HCT116 (cell line): ENCODE results near the gene WHRN. TPM values are rescaled to one million over a fixed set of nuclear protein-coding genes. Genes with fewer than 3 reads are reported as not detected.

Source experiments
- ATAC-seq: fragments of 200-7000 bp; cut with Tn5 transposase; 2 replicates; pipeline ENCODE4 v1.9.1; 2020; ENCODE audit warnings: mild to moderate bottlenecking, moderate library complexity
- BruUV-seq: library from RNA; stranded (reverse); fragments of 400-500 nt; replicated peaks from 2 replicates; lab custom pipeline; 2021; lab: Mats Ljungman, UMichigan
- CTCF ChIA-PET: fragments of 300-600 bp; sonication (Branson Sonifier 250); formaldehyde crosslinking; loops from one replicate; lab custom pipeline; 2021; ENCODE audit warnings: antibody characterized with exemption; lab: Charles Lee
- POLR2A ChIA-PET: fragments of 300-600, 350-600 bp; sonication (Branson Sonifier 250); formaldehyde crosslinking; loops from one replicate; lab custom pipeline; 2021; ENCODE audit warnings: antibody characterized with exemption; lab: Charles Lee
- RAD21 ChIA-PET, 2 experiments: fragments of 300-600 bp; sonication (Branson Sonifier 250); formaldehyde crosslinking; loops; one replicate each; lab custom pipeline; 2023; ENCODE audit warnings: low total read pairs in 2 of 2; ENCODE audit not compliant: uncharacterized antibody in 2 of 2, unreplicated experiment in 2 of 2, low non-redundant PET in 1 of 2; lab: Charles Lee
- DNase-seq: peaks from one replicate; pipeline ENCODE4 v3.0.0-alpha.2; 2010; ENCODE audit warnings: low read depth, low spot score
- H2AFZ ChIP-seq: fragments of 200-600 bp; shearing (Covaris generic), sonication (generic); 2 replicates; pipeline ENCODE4 v1.6.1; 2017; ENCODE audit warnings: low read depth, mixed run types, mixed read lengths, antibody characterized with exemption, low read length; ENCODE audit not compliant: poor library complexity, severe bottlenecking
- H3K27ac ChIP-seq: 2 replicates; pipeline ENCODE4 v1.5.1; 2012; ENCODE audit warnings: low read depth, low read length
- H3K27me3 ChIP-seq: fragments of 200-600 bp; sonication (generic); 2 replicates; pipeline ENCODE4 v1.6.1; 2016; ENCODE audit warnings: mixed run types, low read length, mixed read lengths; ENCODE audit not compliant: insufficient read depth
- H3K36me3 ChIP-seq, 2 experiments: fragments of 200-500 bp in 1 of 2; fragments of 200-600 bp in 1 of 2; sonication (Bioruptor generic) in 1 of 2; sonication (generic) in 1 of 2; 2 replicates each; pipeline versions ENCODE4 v1.5.1 to v1.6.1; 2014 to 2016; ENCODE audit warnings: low read length in 2 of 2, inconsistent platforms in 1 of 2, mixed read lengths in 1 of 2, mixed run types in 1 of 2; ENCODE audit not compliant: insufficient read depth in 2 of 2, control insufficient read depth in 1 of 2
- H3K4me1 ChIP-seq, 2 experiments: fragments of 200-600 bp in 1 of 2; sonication (generic) in 1 of 2; 2 replicates each; pipeline versions ENCODE4 v1.5.1 to v1.6.1; 2012 to 2017; ENCODE audit warnings: low read length in 2 of 2, inconsistent platforms in 1 of 2, mild to moderate bottlenecking in 1 of 2, mixed read lengths in 1 of 2, mixed run types in 1 of 2, moderate library complexity in 1 of 2; ENCODE audit not compliant: insufficient read depth in 2 of 2, control insufficient read depth in 1 of 2
- H3K4me2 ChIP-seq: fragments of 200-600 bp; sonication (generic); 2 replicates; pipeline ENCODE4 v1.6.1; 2017; ENCODE audit warnings: mixed run types, low read length, mixed read lengths
- H3K4me3 ChIP-seq, 2 experiments: fragments of 200-600 bp in 1 of 2; sonication (generic) in 1 of 2; replicated peaks in 1 of 2; 2 replicates each; pipeline ENCODE4 v1.5.1; 2011 to 2016; ENCODE audit warnings: low read length in 2 of 2, control low read depth in 1 of 2, low read depth in 1 of 2, mild to moderate bottlenecking in 1 of 2, mixed read lengths in 1 of 2, mixed run types in 1 of 2
- H3K79me2 ChIP-seq: fragments of 200-600 bp; sonication (generic); 2 replicates; pipeline ENCODE4 v1.6.1; 2017; ENCODE audit warnings: mild to moderate bottlenecking, mixed run types, low read length, moderate library complexity, mixed read lengths; ENCODE audit not compliant: insufficient read depth
- H3K9ac ChIP-seq: fragments of 200-600 bp; sonication (generic); 2 replicates; pipeline ENCODE4 v1.6.1; 2016; ENCODE audit warnings: low read length, mixed read lengths
- H3K9me2 ChIP-seq: fragments of 200-600 bp; sonication (generic), shearing (Covaris generic); 2 replicates; pipeline ENCODE4 v1.6.1; 2017; ENCODE audit warnings: mixed run types, mild to moderate bottlenecking, moderate library complexity; ENCODE audit not compliant: insufficient read depth
- H3K9me3 ChIP-seq, 2 experiments: fragments of 200-500 bp in 1 of 2; fragments of 200-600 bp in 1 of 2; sonication (Bioruptor generic) in 1 of 2; sonication (generic) in 1 of 2; 2 replicates each; pipeline ENCODE4 v1.6.1; 2014 to 2017; ENCODE audit warnings: low read length in 2 of 2, mixed read lengths in 2 of 2, inconsistent platforms in 1 of 2, low read depth in 1 of 2, mild to moderate bottlenecking in 1 of 2, mixed run types in 1 of 2, moderate library complexity in 1 of 2; ENCODE audit not compliant: control insufficient read depth in 1 of 2, insufficient read depth in 1 of 2
- H4K20me1 ChIP-seq: fragments of 200-600 bp; sonication (generic), shearing (Covaris generic); 2 replicates; pipeline ENCODE4 v1.6.1; 2017; ENCODE audit warnings: mixed run types, mild to moderate bottlenecking, moderate library complexity; ENCODE audit not compliant: insufficient read depth
- CBX3 ChIP-seq: IDR thresholded peaks from 2 replicates; pipeline ENCODE4 v1.6.1; 2012; ENCODE audit warnings: low read depth
- CTCF ChIP-seq, 3 experiments: fragments of 200-600 bp in 1 of 3; sonication (generic) in 1 of 3; IDR thresholded peaks in 2 of 3; conservative IDR thresholded peaks in 1 of 3; 2 replicates each; pipeline ENCODE4 v1.5.1; 2012 to 2017; ENCODE audit warnings: low read depth in 2 of 3, low read length in 2 of 3, antibody characterized with exemption in 1 of 3, borderline replicate concordance in 1 of 3, control low read depth in 1 of 3, mild to moderate bottlenecking in 1 of 3, mixed read lengths in 1 of 3, mixed run types in 1 of 3, moderate library complexity in 1 of 3; ENCODE audit not compliant: insufficient read depth in 1 of 3
- EGR1 ChIP-seq: IDR thresholded peaks from 2 replicates; pipeline ENCODE4 v1.6.1; 2012; ENCODE audit warnings: low read depth
- ELF1 ChIP-seq: IDR thresholded peaks from 2 replicates; pipeline ENCODE4 v1.6.1; 2012; ENCODE audit warnings: low read depth, borderline replicate concordance
- EZH2 ChIP-seq: fragments of 200-600 bp; sonication (generic); IDR thresholded peaks from 2 replicates; pipeline ENCODE4 v1.6.1; 2017; ENCODE audit warnings: antibody characterized with exemption, mixed run types
- EZH2phosphoT487 ChIP-seq: fragments of 200-600 bp; IDR thresholded peaks from 2 replicates; pipeline ENCODE4 v1.6.1; 2018; ENCODE audit warnings: antibody characterized with exemption, borderline replicate concordance
- JUND ChIP-seq: IDR thresholded peaks from 2 replicates; pipeline ENCODE4 v1.6.1; 2012
- MAX ChIP-seq: IDR thresholded peaks from 2 replicates; pipeline ENCODE4 v1.6.1; 2012
- POLR2A ChIP-seq: IDR thresholded peaks from 2 replicates; pipeline ENCODE4 v1.7.0; 2011; ENCODE audit warnings: borderline replicate concordance; ENCODE audit not compliant: insufficient read depth, insufficient read length; ENCODE audit errors: extremely low read depth
- SIN3A ChIP-seq: IDR thresholded peaks from 2 replicates; pipeline ENCODE4 v1.6.1; 2012; ENCODE audit warnings: low read depth
- TCF7L2 ChIP-seq: IDR thresholded peaks from 2 replicates; pipeline ENCODE4 v1.7.0; 2011; ENCODE audit warnings: borderline replicate concordance, inconsistent platforms; ENCODE audit not compliant: insufficient read depth, insufficient read length; ENCODE audit errors: extremely low read depth
- YY1 ChIP-seq: IDR thresholded peaks from 2 replicates; pipeline ENCODE4 v1.6.1; 2011; ENCODE audit warnings: low read length, low read depth, moderate library complexity, mild to moderate bottlenecking; ENCODE audit not compliant: insufficient replicate concordance; ENCODE audit errors: extremely low read depth
- ZFX ChIP-seq: fragments of 450-650 bp; IDR thresholded peaks from 2 replicates; pipeline ENCODE4 v1.6.1; 2017
- intact Hi-C: fragments of 100-400 bp; cut with micrococcal nuclease; formaldehyde crosslinking; loops from 2 replicates; pipeline ENCODE4 v1.10.0; 2022
- total RNA-seq: library from RNA; stranded (reverse); gene quantifications from one replicate; pipeline ENCODE4 v1.2.1, GENCODE V29; 2021; ENCODE audit not compliant: unreplicated experiment
- TF ChIP-seq, protein P1 (sequence below): IDR thresholded peaks from 2 replicates; pipeline ENCODE4 v1.6.1; 2012; ENCODE audit warnings: low read depth
- TF ChIP-seq, protein P2 (sequence below): IDR thresholded peaks from 2 replicates; pipeline ENCODE4 v1.6.1; 2012

Gene WHRN
- total RNA-seq, 1 experiment from 2014 or later: 12.8 TPM

DNA sequence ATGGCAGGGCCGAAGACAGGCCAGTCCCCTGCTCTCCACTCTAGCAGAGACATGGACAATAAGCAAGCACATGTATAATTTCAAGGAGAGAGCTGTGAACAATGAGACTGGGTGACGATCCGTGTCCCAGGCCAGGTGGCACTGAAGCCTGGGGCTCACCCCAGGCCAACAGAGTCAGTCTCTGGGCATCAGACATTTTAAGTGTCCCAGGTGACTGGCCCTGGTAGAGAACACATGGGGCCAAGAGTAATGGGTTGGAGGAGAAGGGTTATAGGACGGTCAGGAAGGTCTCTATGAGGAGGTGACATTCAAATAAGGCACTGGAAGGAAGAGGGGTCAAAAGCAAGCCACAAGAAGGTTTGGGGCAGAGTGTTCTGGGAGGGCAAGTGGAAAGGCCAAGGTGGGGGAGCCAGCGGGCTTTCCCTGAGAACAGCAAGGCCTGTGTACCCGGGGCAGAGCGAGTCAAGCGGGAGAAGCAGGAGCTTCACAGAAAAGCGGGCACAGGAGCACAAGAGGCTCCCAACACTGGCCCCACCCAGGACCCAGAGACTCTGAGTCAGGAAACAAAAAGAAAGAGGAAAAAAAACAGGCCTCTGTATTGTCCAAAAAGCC is 116.4 kb downstream of the WHRN start:
- ChIA-PET POLR2A (no interaction called here), CTCF (interaction anchor here (0.8 kb wide), 1 partner anchor 17 kb away, joined by 3 read pairs; no protein-coding TSS in a partner anchor), RAD21 (no interaction called here)
- Histone ChIP-seq H3K4me1 (peaks cover 13 to 34% of the 10 kb centered on the region in 2 experiments; a peak in 3 of 4 replicates), H3K9me3 (no peaks in the 10 kb centered on the region), H2AFZ (no peak overlapping the region), H3K36me3 (no peaks in the 10 kb centered on the region), H3K9me2 (no peaks in the 10 kb centered on the region), H3K27ac (no peak overlapping the region), H3K4me3 (no peak overlapping the region), H4K20me1 (no peaks in the 10 kb centered on the region), H3K79me2 (no peaks in the 10 kb centered on the region), H3K4me2 (no peak overlapping the region), H3K9ac (no peak overlapping the region), H3K27me3 (no peaks in the 10 kb centered on the region)
- intact Hi-C loops: no loop called here
- no peak for ATAC-seq
- no peak for DNase-seq
- TF ChIP-seq POLR2A (no peak), ELF1 (no peak), ZFX (no peak), YY1 (no peak)
- TF ChIP-seq, protein P1, sequence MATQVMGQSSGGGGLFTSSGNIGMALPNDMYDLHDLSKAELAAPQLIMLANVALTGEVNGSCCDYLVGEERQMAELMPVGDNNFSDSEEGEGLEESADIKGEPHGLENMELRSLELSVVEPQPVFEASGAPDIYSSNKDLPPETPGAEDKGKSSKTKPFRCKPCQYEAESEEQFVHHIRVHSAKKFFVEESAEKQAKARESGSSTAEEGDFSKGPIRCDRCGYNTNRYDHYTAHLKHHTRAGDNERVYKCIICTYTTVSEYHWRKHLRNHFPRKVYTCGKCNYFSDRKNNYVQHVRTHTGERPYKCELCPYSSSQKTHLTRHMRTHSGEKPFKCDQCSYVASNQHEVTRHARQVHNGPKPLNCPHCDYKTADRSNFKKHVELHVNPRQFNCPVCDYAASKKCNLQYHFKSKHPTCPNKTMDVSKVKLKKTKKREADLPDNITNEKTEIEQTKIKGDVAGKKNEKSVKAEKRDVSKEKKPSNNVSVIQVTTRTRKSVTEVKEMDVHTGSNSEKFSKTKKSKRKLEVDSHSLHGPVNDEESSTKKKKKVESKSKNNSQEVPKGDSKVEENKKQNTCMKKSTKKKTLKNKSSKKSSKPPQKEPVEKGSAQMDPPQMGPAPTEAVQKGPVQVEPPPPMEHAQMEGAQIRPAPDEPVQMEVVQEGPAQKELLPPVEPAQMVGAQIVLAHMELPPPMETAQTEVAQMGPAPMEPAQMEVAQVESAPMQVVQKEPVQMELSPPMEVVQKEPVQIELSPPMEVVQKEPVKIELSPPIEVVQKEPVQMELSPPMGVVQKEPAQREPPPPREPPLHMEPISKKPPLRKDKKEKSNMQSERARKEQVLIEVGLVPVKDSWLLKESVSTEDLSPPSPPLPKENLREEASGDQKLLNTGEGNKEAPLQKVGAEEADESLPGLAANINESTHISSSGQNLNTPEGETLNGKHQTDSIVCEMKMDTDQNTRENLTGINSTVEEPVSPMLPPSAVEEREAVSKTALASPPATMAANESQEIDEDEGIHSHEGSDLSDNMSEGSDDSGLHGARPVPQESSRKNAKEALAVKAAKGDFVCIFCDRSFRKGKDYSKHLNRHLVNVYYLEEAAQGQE: no peak
- no TSS peak for BruUV-seq

DNA sequence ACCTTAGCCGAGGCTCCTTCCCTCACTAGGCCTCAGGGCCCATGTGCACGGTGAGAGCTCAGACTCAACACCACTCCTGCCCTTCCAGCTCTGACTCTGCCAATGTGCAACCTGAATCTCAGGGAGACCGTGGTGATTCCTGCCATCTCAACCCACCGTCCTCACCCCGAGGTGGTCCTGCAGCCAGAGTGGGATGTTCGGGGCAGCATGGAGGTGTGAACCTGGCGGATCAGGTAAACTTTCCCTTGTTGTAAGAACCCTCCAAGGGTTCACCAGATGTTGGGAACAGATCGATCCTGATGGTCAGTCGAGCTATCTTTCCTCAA is 117.0 kb downstream of the WHRN start:
- H3K9me3 ChIP-seq: no peaks in the 10 kb centered on the region
- CTCF ChIA-PET: interaction anchor here (0.8 kb wide), 1 partner anchor 17 kb away, joined by 3 read pairs; no protein-coding TSS in a partner anchor
- no peaks in the 10 kb centered on the region for H3K36me3 ChIP-seq
- POLR2A ChIA-PET: no interaction called here
- H3K4me2 ChIP-seq: no peak overlapping the region
- no TSS peak for BruUV-seq
- H4K20me1 ChIP-seq: no peaks in the 10 kb centered on the region
- no peak overlapping the region for H3K4me3 ChIP-seq
- ATAC-seq (no peak), DNase-seq (no peak)
- RAD21 ChIA-PET: no interaction called here
- H3K9ac ChIP-seq: no peak overlapping the region
- H3K4me1 ChIP-seq: peaks cover 9 to 29% of the 10 kb centered on the region in 2 experiments; a peak in 3 of 4 replicates
- intact Hi-C loops: no loop called here
- no peak overlapping the region for H3K27ac ChIP-seq
- H3K27me3 ChIP-seq: no peaks in the 10 kb centered on the region
- H2AFZ ChIP-seq: no peak overlapping the region
- no peaks in the 10 kb centered on the region for H3K9me2 ChIP-seq
- H3K79me2 ChIP-seq: no peaks in the 10 kb centered on the region
- TF ChIP-seq EZH2phosphoT487 (no peak), MAX (no peak), EGR1 (no peak), YY1 (no peak), CTCF (IDR thresholded peaks at IDR 0.05 in 2 of 3, conservative IDR thresholded peaks at IDR 0.05 in 1 of 3; ENCODE audit: borderline replicate concordance in 1 of 3, insufficient read depth in 1 of 3, low read depth in 2 of 3, low read length in 2 of 3) (no peak), JUND (no peak), CBX3 (no peak), SIN3A (no peak), EZH2 (no peak), ZFX (no peak), TCF7L2 (no peak)
- TF ChIP-seq, protein P2, sequence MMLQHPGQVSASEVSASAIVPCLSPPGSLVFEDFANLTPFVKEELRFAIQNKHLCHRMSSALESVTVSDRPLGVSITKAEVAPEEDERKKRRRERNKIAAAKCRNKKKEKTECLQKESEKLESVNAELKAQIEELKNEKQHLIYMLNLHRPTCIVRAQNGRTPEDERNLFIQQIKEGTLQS: no peak
